K562 (cell line): ENCODE results near the gene WDR90. TPM values are rescaled to one million over a fixed set of nuclear protein-coding genes. Genes with fewer than 3 reads are reported as not detected.

Source experiments
- JUND ChIP-seq, 2 experiments: IDR thresholded peaks; 2 replicates in 1 of 2; 3 replicates in 1 of 2; pipeline ENCODE4 v1.6.1; 2011; ENCODE audit warnings: borderline replicate concordance in 2 of 2, low read depth in 2 of 2, low read length in 2 of 2, improper control_type of control experiment in 1 of 2, missing biosample characterization in 1 of 2, missing genetic modification characterization in 1 of 2, missing genetic modification reagents in 1 of 2
- RBBP5 ChIP-seq: fragments of 200-600 bp; sonication (generic); IDR thresholded peaks from 2 replicates; pipeline ENCODE4 v1.6.1; 2012; ENCODE audit warnings: borderline replicate concordance, mild to moderate bottlenecking, low read length, control low read depth, inconsistent platforms; ENCODE audit not compliant: insufficient read depth, poor library complexity, severe bottlenecking
- SOX6 ChIP-seq: fragments of 450-650 bp; IDR thresholded peaks from 2 replicates; pipeline ENCODE4 v1.6.1; 2014; ENCODE audit warnings: mild to moderate bottlenecking
- THAP12 ChIP-seq: fragments of 250-450 bp; sonication (Bioruptor Pico); IDR thresholded peaks from 2 replicates; pipeline ENCODE4 v1.9.0; 2021; ENCODE audit warnings: mild to moderate bottlenecking, inconsistent platforms
- U2AF1 ChIP-seq: fragments of 200-400 bp; formaldehyde crosslinking; optimal IDR thresholded peaks from 2 replicates; pipeline ENCODE3; 2017; ENCODE audit warnings: mild to moderate bottlenecking, low read depth, low read length, moderate library complexity
- ZNF431 ChIP-seq: sonication (generic); formaldehyde crosslinking; IDR thresholded peaks from 2 replicates; pipeline ENCODE4 v1.8.0; 2022; ENCODE audit warnings: mild to moderate bottlenecking, missing genetic modification reagents
- polyA plus RNA-seq, 8 experiments: library from polyadenylated mRNA; depleted of rRNA in 4 of 8; stranded (reverse) in 5 of 8; unstranded in 3 of 8; fragments of >200 nt; fragmentation: Nextera tagmentation in 2 of 8; fragmentation: Illumina TruSeq in 1 of 8; extraction: Ambion mirVana in 2 of 8; extraction: Trizol in 1 of 8; gene quantifications; 2 replicates each; pipeline versions ENCODE4 v1.2.1 to v1.2.3, GENCODE V29; 2011 to 2014; ENCODE audit warnings: inconsistent platforms in 1 of 8, missing spikeins in 1 of 8
- total RNA-seq, 7 experiments: library from RNA; depleted of rRNA in 6 of 7; stranded (reverse); fragments of >200 nt in 6 of 7; fragmentation: Illumina TruSeq in 2 of 7; extraction: Trizol in 2 of 7; gene quantifications; 2 replicates each; pipeline versions ENCODE4 v1.2.1 to v1.2.3, GENCODE V29; 2011 to 2021; ENCODE audit warnings: low replicate concordance in 1 of 7
- TF ChIP-seq, protein P1 (sequence below), 2 experiments: fragments of 450-650 bp; formaldehyde crosslinking in 1 of 2; IDR thresholded peaks; 2 replicates each; pipeline versions ENCODE4 v1.4.0 to v1.6.1; 2014 to 2020; ENCODE audit warnings: mild to moderate bottlenecking in 2 of 2, borderline replicate concordance in 1 of 2, low read depth in 1 of 2

WDR90 gene
- total and polyA plus RNA-seq, 9 of the 15 experiments (the other 6 are each of a cell fraction or from before 2014, with no cell fraction given), result 0.44 to 12.6 (median 3.3) TPM

- TF ChIP-seq, protein P1, sequence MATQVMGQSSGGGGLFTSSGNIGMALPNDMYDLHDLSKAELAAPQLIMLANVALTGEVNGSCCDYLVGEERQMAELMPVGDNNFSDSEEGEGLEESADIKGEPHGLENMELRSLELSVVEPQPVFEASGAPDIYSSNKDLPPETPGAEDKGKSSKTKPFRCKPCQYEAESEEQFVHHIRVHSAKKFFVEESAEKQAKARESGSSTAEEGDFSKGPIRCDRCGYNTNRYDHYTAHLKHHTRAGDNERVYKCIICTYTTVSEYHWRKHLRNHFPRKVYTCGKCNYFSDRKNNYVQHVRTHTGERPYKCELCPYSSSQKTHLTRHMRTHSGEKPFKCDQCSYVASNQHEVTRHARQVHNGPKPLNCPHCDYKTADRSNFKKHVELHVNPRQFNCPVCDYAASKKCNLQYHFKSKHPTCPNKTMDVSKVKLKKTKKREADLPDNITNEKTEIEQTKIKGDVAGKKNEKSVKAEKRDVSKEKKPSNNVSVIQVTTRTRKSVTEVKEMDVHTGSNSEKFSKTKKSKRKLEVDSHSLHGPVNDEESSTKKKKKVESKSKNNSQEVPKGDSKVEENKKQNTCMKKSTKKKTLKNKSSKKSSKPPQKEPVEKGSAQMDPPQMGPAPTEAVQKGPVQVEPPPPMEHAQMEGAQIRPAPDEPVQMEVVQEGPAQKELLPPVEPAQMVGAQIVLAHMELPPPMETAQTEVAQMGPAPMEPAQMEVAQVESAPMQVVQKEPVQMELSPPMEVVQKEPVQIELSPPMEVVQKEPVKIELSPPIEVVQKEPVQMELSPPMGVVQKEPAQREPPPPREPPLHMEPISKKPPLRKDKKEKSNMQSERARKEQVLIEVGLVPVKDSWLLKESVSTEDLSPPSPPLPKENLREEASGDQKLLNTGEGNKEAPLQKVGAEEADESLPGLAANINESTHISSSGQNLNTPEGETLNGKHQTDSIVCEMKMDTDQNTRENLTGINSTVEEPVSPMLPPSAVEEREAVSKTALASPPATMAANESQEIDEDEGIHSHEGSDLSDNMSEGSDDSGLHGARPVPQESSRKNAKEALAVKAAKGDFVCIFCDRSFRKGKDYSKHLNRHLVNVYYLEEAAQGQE (IDR thresholded peaks at IDR 0.05; ENCODE audit: borderline replicate concordance), result no peak
- TF ChIP-seq, protein P1 (CRISPR knock-in tag; IDR thresholded peaks at IDR 0.05; ENCODE audit: low read depth), result peak; percentile 62; the same call in 1 of the 2 replicates
- TF ChIP-seq JUND (IDR thresholded peaks at IDR 0.05; ENCODE audit: borderline replicate concordance, low read depth, low read length), result 0 out of 2 replicates have a peak, but pooled peaks have one; percentile 3
- TF ChIP-seq JUND (tag; IDR thresholded peaks at IDR 0.05; ENCODE audit: borderline replicate concordance, low read depth, low read length), result no peak
- peak; percentile 71 for TF ChIP-seq RBBP5
- peak; percentile 45 for TF ChIP-seq THAP12 (CRISPR knock-in tag)
- TF ChIP-seq U2AF1, result peak; percentile 24
- peak; percentile 31; the same call in 1 of the 2 replicates for TF ChIP-seq SOX6
- 0 out of 2 replicates have a peak, but pooled peaks have one; percentile 23 for TF ChIP-seq ZNF431 (CRISPR knock-in tag)
Observed at GRCh38 chr16:679814-680624, 30.9 kb downstream of the WDR90 start, which contains the start of gene STUB1 (continued).
